ENCODE results near the gene TMEM236. TPM values are rescaled to one million over a fixed set of nuclear protein-coding genes. Genes with fewer than 3 reads are reported as not detected.

The TMEM236 gene
- total and polyA plus RNA-seq, 3 experiments from 2014 or later = 0.09 to 0.11 TPM; not detected in 1

DNA sequence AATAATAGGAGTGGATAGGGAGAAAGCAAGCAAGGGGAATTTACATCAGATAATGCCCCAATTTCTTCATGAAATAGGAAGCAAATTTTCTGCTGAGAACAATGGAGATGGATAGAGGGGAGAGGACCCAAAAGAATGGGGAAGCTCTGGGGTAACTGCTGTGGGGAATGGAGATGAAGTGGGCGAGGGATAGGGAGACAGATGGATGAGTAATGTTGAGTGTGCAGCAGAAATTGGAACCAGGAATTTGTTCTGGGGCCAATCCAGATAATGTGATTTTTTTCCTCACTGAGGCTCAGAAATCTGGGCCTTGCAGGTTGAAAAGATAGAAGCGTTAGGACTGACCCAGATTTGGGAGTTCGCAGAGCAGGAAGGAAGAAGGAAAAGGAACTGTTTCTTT, 32.7 kb downstream of the TMEM236 start:
- POLR2A ChIA-PET = no interaction called here

GRCh38 chr10:17785276-17785930, 33.4 kb downstream of the TMEM236 start:
- H3K4me3 ChIP-seq (ENCODE audit: low read length) = no peak overlapping the region
- no peak overlapping the region for H3K27ac ChIP-seq (ENCODE audit: low read depth, low read length)
- Mint-ChIP-seq H3K36me3 (no peaks in the 10 kb centered on the region), H3K9me3 (no peaks in the 10 kb centered on the region), H3K4me1 (no peaks in the 10 kb centered on the region), H3K4me3 (no peak overlapping the region), H3K27me3 (peaks cover 1 to 3% of the 10 kb centered on the region in 2 donors), H3K27ac (no peak overlapping the region)
- no peaks in the 10 kb centered on the region for H3K4me1 ChIP-seq (ENCODE audit: insufficient read depth, low read length)
- no peak for DNase-seq
- H3K27me3 ChIP-seq (ENCODE audit: insufficient read depth, low read length, poor library complexity, severe bottlenecking) = no peaks in the 10 kb centered on the region
- H3K9me3 ChIP-seq (ENCODE audit: low read length) = no peaks in the 10 kb centered on the region
- ChIA-PET CTCF (no interaction called here), POLR2A (no interaction called here)
- H3K36me3 ChIP-seq (ENCODE audit: insufficient read depth, low read length) = no peaks in the 10 kb centered on the region

More for the DNA sequence above, 32.7 kb downstream of the TMEM236 start:
- H3K27me3 Mint-ChIP-seq = peaks cover 1 to 3% of the 10 kb centered on the region in 2 donors
- Histone ChIP-seq H3K27me3 (ENCODE audit: insufficient read depth, low read length, poor library complexity, severe bottlenecking) (no peaks in the 10 kb centered on the region), H3K4me1 (ENCODE audit: insufficient read depth, low read length) (no peaks in the 10 kb centered on the region), H3K4me3 (ENCODE audit: low read length) (no peak overlapping the region), H3K9me3 (ENCODE audit: low read length) (no peaks in the 10 kb centered on the region), H3K27ac (ENCODE audit: low read depth, low read length) (no peak overlapping the region), H3K36me3 (ENCODE audit: insufficient read depth, low read length) (no peaks in the 10 kb centered on the region)
- CTCF ChIA-PET = no interaction called here
- no peaks in the 10 kb centered on the region for H3K9me3 Mint-ChIP-seq
- DNase-seq = no peak
- no peak overlapping the region for H3K4me3 Mint-ChIP-seq
- peaks cover 0 to 1% (median 0%) of the 10 kb centered on the region in 3 donors for H3K36me3 Mint-ChIP-seq
- no peaks in the 10 kb centered on the region for H3K4me1 Mint-ChIP-seq
- no peak overlapping the region for H3K27ac Mint-ChIP-seq

- POLR2A ChIA-PET = no interaction called here
- no peaks in the 10 kb centered on the region for H3K36me3 ChIP-seq (ENCODE audit: insufficient read depth, low read length)
- no peaks in the 10 kb centered on the region for H3K27me3 ChIP-seq (ENCODE audit: insufficient read depth, low read length, poor library complexity, severe bottlenecking)
- H3K4me3 ChIP-seq (ENCODE audit: low read length) = no peak overlapping the region
- no peak overlapping the region for H3K27ac ChIP-seq (ENCODE audit: low read depth, low read length)
- peaks cover 3% of the 10 kb centered on the region in 2 donors for H3K27me3 Mint-ChIP-seq
- H3K4me3 Mint-ChIP-seq = no peak overlapping the region
- DNase-seq = no peak
- no peaks in the 10 kb centered on the region for H3K4me1 Mint-ChIP-seq
- H3K36me3 Mint-ChIP-seq = no peaks in the 10 kb centered on the region
- CTCF ChIA-PET = no interaction called here
- no peaks in the 10 kb centered on the region for H3K9me3 ChIP-seq (ENCODE audit: low read length)
- no peaks in the 10 kb centered on the region for H3K9me3 Mint-ChIP-seq
- no peak overlapping the region for H3K27ac Mint-ChIP-seq
- no peaks in the 10 kb centered on the region for H3K4me1 ChIP-seq (ENCODE audit: insufficient read depth, low read length)
Observed at GRCh38 chr10:17787087-17787961, 35.3 kb downstream of the TMEM236 start.

- Mint-ChIP-seq H3K4me3 (no peak overlapping the region), H3K27me3 (peaks cover 3% of the 10 kb centered on the region in 2 donors), H3K4me1 (peaks cover 0 to 3% (median 3%) of the 10 kb centered on the region in 3 donors), H3K27ac (no peak overlapping the region), H3K36me3 (no peaks in the 10 kb centered on the region), H3K9me3 (no peaks in the 10 kb centered on the region)
- Histone ChIP-seq H3K27me3 (ENCODE audit: insufficient read depth, low read length, poor library complexity, severe bottlenecking) (no peaks in the 10 kb centered on the region), H3K9me3 (ENCODE audit: low read length) (no peaks in the 10 kb centered on the region), H3K36me3 (ENCODE audit: insufficient read depth, low read length) (no peaks in the 10 kb centered on the region), H3K4me1 (ENCODE audit: insufficient read depth, low read length) (no peaks in the 10 kb centered on the region), H3K4me3 (ENCODE audit: low read length) (no peak overlapping the region), H3K27ac (ENCODE audit: low read depth, low read length) (no peak overlapping the region)
- POLR2A ChIA-PET = no interaction called here
- DNase-seq = no peak
- CTCF ChIA-PET = no interaction called here
Observed at GRCh38 chr10:17788646-17789045, 36.6 kb downstream of the TMEM236 start.

DNA sequence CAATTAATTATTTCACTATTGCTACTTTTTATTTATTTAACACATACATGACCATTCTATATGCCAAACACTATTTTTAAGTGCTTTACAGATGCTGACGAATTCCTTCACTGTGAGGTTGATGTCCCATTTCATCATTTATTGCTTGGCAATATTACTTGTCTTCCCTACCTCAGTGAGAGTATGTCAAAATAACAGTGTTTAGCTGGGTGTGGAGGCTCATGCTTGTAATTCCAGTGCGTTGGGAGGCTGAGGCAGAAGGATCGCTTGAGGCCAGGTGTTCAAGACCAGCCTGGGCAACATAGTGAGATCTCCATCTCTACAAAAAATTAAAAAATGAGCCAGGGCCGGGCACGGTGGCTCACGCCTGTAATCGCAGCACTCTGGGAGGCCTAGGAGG, 37.4 kb downstream of the TMEM236 start:
- Mint-ChIP-seq H3K9me3 (no peaks in the 10 kb centered on the region), H3K36me3 (no peaks in the 10 kb centered on the region), H3K4me1 (peaks cover 0 to 3% (median 3%) of the 10 kb centered on the region in 3 donors), H3K4me3 (no peak overlapping the region), H3K27ac (no peak overlapping the region), H3K27me3 (peaks cover 3% of the 10 kb centered on the region in 2 donors)
- H3K4me3 ChIP-seq (ENCODE audit: low read length) = no peak overlapping the region
- H3K4me1 ChIP-seq (ENCODE audit: insufficient read depth, low read length) = no peaks in the 10 kb centered on the region
- no peak for DNase-seq
- ChIA-PET CTCF (no interaction called here), POLR2A (no interaction called here)
- no peaks in the 10 kb centered on the region for H3K36me3 ChIP-seq (ENCODE audit: insufficient read depth, low read length)
- H3K27me3 ChIP-seq (ENCODE audit: insufficient read depth, low read length, poor library complexity, severe bottlenecking) = no peaks in the 10 kb centered on the region
- H3K9me3 ChIP-seq (ENCODE audit: low read length) = no peaks in the 10 kb centered on the region
- no peak overlapping the region for H3K27ac ChIP-seq (ENCODE audit: low read depth, low read length)

- Histone ChIP-seq H3K4me1 (ENCODE audit: insufficient read depth, low read length) (no peaks in the 10 kb centered on the region), H3K27ac (ENCODE audit: low read depth, low read length) (no peak overlapping the region), H3K4me3 (ENCODE audit: low read length) (no peak overlapping the region), H3K36me3 (ENCODE audit: insufficient read depth, low read length) (no peaks in the 10 kb centered on the region), H3K9me3 (ENCODE audit: low read length) (no peaks in the 10 kb centered on the region), H3K27me3 (ENCODE audit: insufficient read depth, low read length, poor library complexity, severe bottlenecking) (no peaks in the 10 kb centered on the region)
- ChIA-PET POLR2A (no interaction called here), CTCF (no interaction called here)
- H3K9me3 Mint-ChIP-seq = no peaks in the 10 kb centered on the region
- no peak for DNase-seq
- peaks cover 3% of the 10 kb centered on the region in 2 donors for H3K27me3 Mint-ChIP-seq
- no peak overlapping the region for H3K4me3 Mint-ChIP-seq
- no peaks in the 10 kb centered on the region for H3K36me3 Mint-ChIP-seq
- H3K27ac Mint-ChIP-seq = no peak overlapping the region
- H3K4me1 Mint-ChIP-seq = peaks cover 0 to 3% (median 3%) of the 10 kb centered on the region in 3 donors
Observed at GRCh38 chr10:17790651-17791050, 38.6 kb downstream of the TMEM236 start.

GRCh38 chr10:17792991-17793390, 41.0 kb downstream of the TMEM236 start:
- H3K27ac ChIP-seq (ENCODE audit: low read depth, low read length) = no peak overlapping the region
- POLR2A ChIA-PET = no interaction called here
- no peaks in the 10 kb centered on the region for H3K9me3 Mint-ChIP-seq
- no peaks in the 10 kb centered on the region for H3K36me3 ChIP-seq (ENCODE audit: insufficient read depth, low read length)
- CTCF ChIA-PET = no interaction called here
- no peaks in the 10 kb centered on the region for H3K27me3 ChIP-seq (ENCODE audit: insufficient read depth, low read length, poor library complexity, severe bottlenecking)
- no peak overlapping the region for H3K27ac Mint-ChIP-seq
- no peak overlapping the region for H3K4me3 ChIP-seq (ENCODE audit: low read length)
- H3K4me1 ChIP-seq (ENCODE audit: insufficient read depth, low read length) = no peaks in the 10 kb centered on the region
- peaks cover 2 to 3% of the 10 kb centered on the region in 2 donors for H3K27me3 Mint-ChIP-seq
- peaks cover 0 to 3% (median 3%) of the 10 kb centered on the region in 3 donors for H3K4me1 Mint-ChIP-seq
- H3K9me3 ChIP-seq (ENCODE audit: low read length) = no peaks in the 10 kb centered on the region
- H3K4me3 Mint-ChIP-seq = no peak overlapping the region
- no peaks in the 10 kb centered on the region for H3K36me3 Mint-ChIP-seq
- no peak for DNase-seq

DNA sequence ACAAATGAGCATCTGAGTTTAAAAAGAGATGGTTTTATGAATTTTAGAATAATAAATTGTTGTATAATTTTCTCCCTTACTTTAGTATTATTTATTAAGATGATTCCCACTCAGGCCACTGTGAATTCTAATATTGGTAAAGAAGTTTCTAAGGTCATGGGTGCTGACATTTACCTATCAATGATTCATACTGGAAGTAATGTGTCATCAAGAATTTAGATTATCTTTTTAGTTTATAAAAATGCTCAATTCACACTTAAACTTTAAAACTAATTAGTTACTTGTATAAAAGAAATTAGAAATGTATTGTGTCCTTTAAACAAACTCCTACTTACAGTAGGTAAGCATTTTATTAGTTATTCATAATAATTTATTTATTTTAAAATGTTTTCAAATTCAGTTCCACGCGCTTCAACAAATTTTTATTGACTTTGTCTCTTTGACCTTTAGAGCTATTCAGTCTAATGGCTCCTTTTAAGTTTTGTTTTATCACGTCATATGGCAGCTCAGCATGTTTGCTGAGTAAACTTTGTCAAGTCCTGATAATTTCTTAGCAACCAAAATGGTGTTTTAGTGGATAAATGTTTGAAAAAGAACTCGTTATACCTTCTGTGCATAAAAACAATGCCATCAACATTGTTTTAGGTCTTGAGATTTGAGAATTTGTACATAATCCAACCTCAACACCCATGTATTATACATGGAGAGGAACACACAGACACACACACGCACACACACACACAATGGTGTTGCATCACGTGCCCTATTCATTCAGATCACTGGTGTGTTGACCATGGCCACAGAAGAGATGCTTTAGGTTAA, 42.0 kb downstream of the TMEM236 start:
- H3K27ac ChIP-seq (ENCODE audit: low read depth, low read length) = no peak overlapping the region
- no peaks in the 10 kb centered on the region for H3K9me3 ChIP-seq (ENCODE audit: low read length)
- Mint-ChIP-seq H3K4me3 (no peak overlapping the region), H3K27ac (no peak overlapping the region), H3K27me3 (peaks cover 0 to 2% of the 10 kb centered on the region in 2 donors), H3K36me3 (no peaks in the 10 kb centered on the region), H3K9me3 (no peaks in the 10 kb centered on the region), H3K4me1 (peaks cover 0 to 3% (median 3%) of the 10 kb centered on the region in 3 donors)
- H3K4me1 ChIP-seq (ENCODE audit: insufficient read depth, low read length) = no peaks in the 10 kb centered on the region
- H3K4me3 ChIP-seq (ENCODE audit: low read length) = no peak overlapping the region
- no peaks in the 10 kb centered on the region for H3K36me3 ChIP-seq (ENCODE audit: insufficient read depth, low read length)
- no peaks in the 10 kb centered on the region for H3K27me3 ChIP-seq (ENCODE audit: insufficient read depth, low read length, poor library complexity, severe bottlenecking)
- no peak for DNase-seq
- CTCF ChIA-PET = no interaction called here
- POLR2A ChIA-PET = no interaction called here

All from CD8-positive, alpha-beta memory T cell (primary cell).